Left lung (tissue), 14 donors: Measurements from ENCODE around the gene CCDC17. TPM values are rescaled to one million over a fixed set of nuclear protein-coding genes. Genes with fewer than 3 reads are reported as not detected.

ENCODE experiments used
- ATAC-seq: fragments of 200-7000 bp; cut with Tn5 transposase; one replicate; pipeline ENCODE4 v1.9.1; 2020; ENCODE audit warnings: moderate library complexity
- DNase-seq, 4 donors: peaks; one replicate each; pipeline ENCODE4 v3.0.0-alpha.2; 2013 to 2020
- H3K27ac ChIP-seq, 2 donors: fragments of 200-600 bp; sonication (generic) in 1 of 2; one replicate each; pipeline versions ENCODE4 v1.5.0 to v1.8.0; 2020 to 2021
- H3K27me3 ChIP-seq, 2 donors: fragments of 200-600 bp; sonication (generic) in 1 of 2; one replicate each; pipeline versions ENCODE4 v1.5.0 to v1.8.0; 2020 to 2021
- H3K36me3 ChIP-seq, 2 donors: fragments of 200-600 bp; sonication (generic) in 1 of 2; one replicate each; pipeline versions ENCODE4 v1.5.0 to v1.8.0; 2020 to 2021
- H3K4me1 ChIP-seq, 2 donors: fragments of 200-600 bp; one replicate each; pipeline ENCODE4 v1.8.0; 2021
- H3K4me3 ChIP-seq, 2 donors: fragments of 200-600 bp; sonication (generic) in 1 of 2; one replicate each; pipeline versions ENCODE4 v1.5.0 to v1.8.0; 2020 to 2021; ENCODE audit warnings: mild to moderate bottlenecking in 1 of 2
- H3K9me3 ChIP-seq, 2 donors: fragments of 200-600 bp; sonication (generic) in 1 of 2; one replicate each; pipeline versions ENCODE4 v1.5.0 to v1.8.0; 2020 to 2021
- intact Hi-C, 2 donors: fragments of 100-400 bp; cut with DNase I; formaldehyde crosslinking; loops; one replicate each; pipeline versions ENCODE4 v1.11.2 to v1.14.2; 2022
- long read RNA-seq, 12 donors: library from polyadenylated mRNA in 2 of 12; unstranded in 2 of 12; transcript quantifications; one replicate each; pipeline ENCODE4 v2.0.0 and lab custom pipeline, GENCODE V29; 2019 to 2026
- polyA plus RNA-seq, 6 donors: library from polyadenylated mRNA; unstranded; fragments of 120-200 nt; gene quantifications; one replicate each; pipeline ENCODE4 v1.2.1, GENCODE V29; 2013; ENCODE audit not compliant: insufficient read length in 6 of 6
- total RNA-seq, 2 donors: library from RNA; stranded (reverse); fragmentation: NEBNext Ultra II Directional; extraction: Animal tissue kit (Norgen Biotek cat#: 25700); gene quantifications; one replicate each; pipeline ENCODE4 v1.2.1, GENCODE V29; 2021
- TF ChIP-seq, protein P1 (sequence below), 2 donors: fragments of 200-600 bp; sonication (generic) in 1 of 2; IDR thresholded peaks; one replicate each; pipeline versions ENCODE4 v1.5.0 to v1.8.0; 2021; ENCODE audit warnings: antibody characterized with exemption in 2 of 2
- donor health status: DM: no; HTN: yes; CAD: no.
- donor health status: DM: no; HTN: no; CAD: no.

CCDC17 gene
- 10 to 100 TPM in 1 of 2 donors, under 1 TPM in 1; 0.70 to 16.2 TPM for total RNA-seq
- polyA plus RNA-seq: 1 to 10 TPM; 1.4 to 8.2 (median 6.1) TPM
- long read RNA-seq, donor 1: 0 reads
- long read RNA-seq, donor 2: 0 reads
- long read RNA-seq, donor 3: 0 reads
- long read RNA-seq, donor 4, partial matches to known transcripts: 0 of 1 reads
- long read RNA-seq, donor 4, other reads (novel, unspliced or antisense): 1 of 1 reads
- long read RNA-seq, donor 5, partial matches to known transcripts: 0 of 1 reads
- long read RNA-seq, donor 5, other reads (novel, unspliced or antisense): 0 of 1 reads
- long read RNA-seq, donor 6: 0 reads
- long read RNA-seq, donor 7: 0 reads
- long read RNA-seq, donor 8: 0 reads
- long read RNA-seq, donor 9: 0 reads
- long read RNA-seq, donor 10: 0 reads
- long read RNA-seq, donor 11: 0 reads
- long read RNA-seq, donor 12: 0 reads

DNA sequence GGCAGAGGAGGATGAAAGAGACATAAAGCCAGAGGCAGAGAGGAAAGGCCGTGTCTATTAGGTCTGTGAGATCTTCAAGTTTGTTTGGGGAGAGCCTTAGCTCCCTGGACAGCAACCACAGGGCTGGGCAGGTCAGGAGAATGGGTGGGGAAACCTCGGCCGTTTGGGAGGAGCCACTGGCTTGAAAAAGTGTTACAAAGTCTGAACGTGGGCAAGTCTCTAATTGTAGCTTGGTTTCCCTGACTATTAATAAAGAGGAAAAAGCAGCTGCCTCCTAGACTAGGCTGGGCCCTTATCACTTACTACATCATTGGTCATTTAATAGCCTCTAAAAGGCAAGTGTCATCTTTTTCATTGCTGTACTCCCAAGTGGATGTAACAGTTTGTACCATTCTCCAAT lies at the start of gene CCDC17:
TSS of gene CCDC17 (minus strand) at position 83 of the 400 bp plus-strand sequence. CDS start 145 bp downstream, outside the sequence.
- no peaks in the 10 kb centered on the region for H3K9me3 ChIP-seq
- no peak for ATAC-seq
- no peak within 1 kb of the TSS for H3K27ac ChIP-seq
- peaks cover 0 to 12% of the 10 kb centered on the region in 2 donors for H3K4me1 ChIP-seq
- no peak for DNase-seq
- no peaks in the 10 kb centered on the region for H3K27me3 ChIP-seq
- TF ChIP-seq, protein P1, sequence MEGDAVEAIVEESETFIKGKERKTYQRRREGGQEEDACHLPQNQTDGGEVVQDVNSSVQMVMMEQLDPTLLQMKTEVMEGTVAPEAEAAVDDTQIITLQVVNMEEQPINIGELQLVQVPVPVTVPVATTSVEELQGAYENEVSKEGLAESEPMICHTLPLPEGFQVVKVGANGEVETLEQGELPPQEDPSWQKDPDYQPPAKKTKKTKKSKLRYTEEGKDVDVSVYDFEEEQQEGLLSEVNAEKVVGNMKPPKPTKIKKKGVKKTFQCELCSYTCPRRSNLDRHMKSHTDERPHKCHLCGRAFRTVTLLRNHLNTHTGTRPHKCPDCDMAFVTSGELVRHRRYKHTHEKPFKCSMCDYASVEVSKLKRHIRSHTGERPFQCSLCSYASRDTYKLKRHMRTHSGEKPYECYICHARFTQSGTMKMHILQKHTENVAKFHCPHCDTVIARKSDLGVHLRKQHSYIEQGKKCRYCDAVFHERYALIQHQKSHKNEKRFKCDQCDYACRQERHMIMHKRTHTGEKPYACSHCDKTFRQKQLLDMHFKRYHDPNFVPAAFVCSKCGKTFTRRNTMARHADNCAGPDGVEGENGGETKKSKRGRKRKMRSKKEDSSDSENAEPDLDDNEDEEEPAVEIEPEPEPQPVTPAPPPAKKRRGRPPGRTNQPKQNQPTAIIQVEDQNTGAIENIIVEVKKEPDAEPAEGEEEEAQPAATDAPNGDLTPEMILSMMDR (IDR thresholded peaks at IDR 0.05): no peak
- intact Hi-C loops: no loop called here
- no peak within 1 kb of the TSS for H3K4me3 ChIP-seq
- peaks cover 2 to 92% of the 10 kb centered on the region in 2 donors for H3K36me3 ChIP-seq

DNA sequence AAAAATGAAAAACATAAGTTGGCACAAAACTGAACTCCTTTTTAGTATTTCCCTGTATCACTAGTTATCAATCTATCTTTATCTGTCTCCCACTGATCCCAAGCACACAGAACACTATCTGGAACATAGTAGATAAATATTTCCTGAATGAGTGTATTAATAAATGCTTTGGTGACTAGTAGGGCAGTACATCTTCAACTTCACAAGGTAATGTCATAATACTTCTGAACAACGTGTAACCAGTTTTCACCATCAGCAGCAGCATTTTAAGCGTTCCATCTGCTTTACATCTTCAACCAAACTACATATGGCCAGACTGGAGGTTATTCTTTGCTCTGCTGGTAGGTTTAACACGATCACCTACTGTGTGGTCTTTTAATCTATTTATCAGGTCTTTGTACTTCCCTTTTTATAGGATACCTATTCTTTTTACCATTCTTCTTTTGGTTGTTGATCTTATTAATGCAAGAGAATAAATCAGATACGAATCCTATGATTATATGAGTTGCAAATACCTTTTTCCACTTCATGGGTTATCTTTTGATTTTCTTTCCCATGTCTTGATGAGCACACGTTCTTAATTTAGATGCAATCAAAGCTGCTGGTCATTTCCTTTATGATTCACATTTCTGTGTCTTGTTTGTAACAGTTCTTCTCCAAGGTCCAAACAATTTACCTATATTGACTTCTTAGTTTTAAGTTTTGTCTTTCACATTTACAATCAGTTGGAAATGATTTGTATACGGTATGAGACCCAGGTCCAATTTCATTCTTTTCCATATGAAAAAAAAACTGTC lies 46.2 kb upstream of the CCDC17 start:
- DNase-seq: no peak
- Histone ChIP-seq H3K4me1 (peaks cover 9 to 27% of the 10 kb centered on the region in 2 donors), H3K9me3 (no peaks in the 10 kb centered on the region), H3K27me3 (no peaks in the 10 kb centered on the region), H3K36me3 (no peaks in the 10 kb centered on the region), H3K27ac (peak overlapping the region in 1 of 2 donors; percentile 4), H3K4me3 (no peak overlapping the region)
- TF ChIP-seq, protein P1 (IDR thresholded peaks at IDR 0.05): no peak
- intact Hi-C loops: no loop called here
- no peak for ATAC-seq

DNA sequence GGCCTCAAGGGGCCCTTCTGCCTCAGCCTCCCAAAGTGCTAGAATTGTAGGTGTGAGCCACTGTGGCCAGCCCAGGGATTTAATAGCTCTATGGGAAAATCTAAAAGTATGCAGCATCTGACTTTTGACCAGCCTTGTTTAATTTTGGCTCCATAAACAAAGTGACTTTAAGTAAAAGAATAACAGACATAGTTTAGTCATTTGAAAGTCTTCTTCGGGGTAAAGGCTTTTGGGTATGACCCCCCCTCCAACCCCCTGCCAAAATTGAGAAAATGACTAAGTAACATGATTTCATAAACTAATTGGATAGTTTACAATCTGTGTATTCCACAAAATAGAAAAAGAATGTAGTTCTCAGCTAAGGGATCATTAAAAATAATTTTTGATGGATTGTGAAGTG lies 45.5 kb upstream of the CCDC17 start:
- DNase-seq (no peak), ATAC-seq (no peak)
- TF ChIP-seq, protein P1 (IDR thresholded peaks at IDR 0.05): no peak
- no peak overlapping the region for H3K4me3 ChIP-seq
- H3K4me1 ChIP-seq: peaks cover 9 to 27% of the 10 kb centered on the region in 2 donors
- H3K36me3 ChIP-seq: no peaks in the 10 kb centered on the region
- H3K27ac ChIP-seq: peak overlapping the region in 1 of 2 donors; percentile 4
- no peaks in the 10 kb centered on the region for H3K9me3 ChIP-seq
- intact Hi-C loops: no loop called here
- H3K27me3 ChIP-seq: no peaks in the 10 kb centered on the region

DNA sequence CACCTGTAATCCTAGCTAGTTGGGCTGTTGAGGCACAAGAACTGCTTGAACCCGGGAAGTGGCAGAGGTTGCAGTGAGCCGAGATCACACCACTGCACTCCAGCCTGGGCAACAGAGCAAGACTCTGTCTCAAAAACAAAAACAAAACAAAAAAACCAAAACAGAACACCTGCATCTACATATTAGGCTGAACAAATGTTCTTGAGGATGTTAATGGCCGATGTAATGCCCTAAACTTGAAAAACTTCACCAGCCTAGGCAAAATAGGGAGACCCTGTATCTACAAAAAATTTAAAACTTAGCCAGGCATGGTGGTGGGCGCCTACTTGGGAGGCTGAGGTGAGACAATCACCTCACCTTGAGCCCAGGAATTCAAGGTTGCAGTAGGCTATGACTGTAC lies 44.7 kb upstream of the CCDC17 start:
- H3K27me3 ChIP-seq: no peaks in the 10 kb centered on the region
- no peak for ATAC-seq
- intact Hi-C loops: no loop called here
- no peak overlapping the region for H3K4me3 ChIP-seq
- no peak for DNase-seq
- H3K27ac ChIP-seq: no peak overlapping the region
- H3K4me1 ChIP-seq: peaks cover 9 to 27% of the 10 kb centered on the region in 2 donors
- no peaks in the 10 kb centered on the region for H3K36me3 ChIP-seq
- TF ChIP-seq, protein P1 (IDR thresholded peaks at IDR 0.05): no peak
- H3K9me3 ChIP-seq: no peaks in the 10 kb centered on the region
